Upper lobe of right lung (tissue), 1 donor: ENCODE measurements around the gene LLGL2. TPM values are rescaled to one million over a fixed set of nuclear protein-coding genes. Genes with fewer than 3 reads are reported as not detected.

Source experiments
- ATAC-seq: fragments of 200-7000 bp; cut with Tn5 transposase; one replicate; pipeline ENCODE4 v1.9.1; 2020; ENCODE audit warnings: mild to moderate bottlenecking, moderate library complexity
- DNase-seq: peaks from one replicate; pipeline ENCODE4 v3.0.0-alpha.2; 2020
- H3K27ac ChIP-seq: fragments of 200-600 bp; one replicate; pipeline ENCODE4 v1.8.0; 2022
- H3K27me3 ChIP-seq: fragments of 200-600 bp; one replicate; pipeline ENCODE4 v1.8.0; 2022; ENCODE audit warnings: mild to moderate bottlenecking
- H3K36me3 ChIP-seq: fragments of 200-600 bp; one replicate; pipeline ENCODE4 v1.8.0; 2022
- H3K4me1 ChIP-seq: fragments of 200-600 bp; one replicate; pipeline ENCODE4 v1.8.0; 2022
- H3K4me3 ChIP-seq: fragments of 200-600 bp; one replicate; pipeline ENCODE4 v1.8.0; 2022; ENCODE audit warnings: mild to moderate bottlenecking
- H3K9me3 ChIP-seq: fragments of 200-600 bp; one replicate; pipeline ENCODE4 v1.8.0; 2022
- intact Hi-C: fragments of 100-400 bp; cut with DNase I; formaldehyde crosslinking; loops from one replicate; pipeline ENCODE4 v1.11.0; 2022
- total RNA-seq: library from RNA; stranded (reverse); fragmentation: NEBNext Ultra II Directional; extraction: Animal tissue kit (Norgen Biotek cat#: 25700); gene quantifications from one replicate; pipeline ENCODE4 v1.2.1, GENCODE V29; 2021
- TF ChIP-seq, protein P1 (sequence below): fragments of 200-600 bp; IDR thresholded peaks from one replicate; pipeline ENCODE4 v1.8.0; 2022; ENCODE audit warnings: antibody characterized with exemption
- donor health status: DM: no; HTN: yes; CAD: no; lungs with severe emphysema.

The LLGL2 gene
- total RNA-seq, 1 donor from 2014 or later, result 133 TPM

DNA sequence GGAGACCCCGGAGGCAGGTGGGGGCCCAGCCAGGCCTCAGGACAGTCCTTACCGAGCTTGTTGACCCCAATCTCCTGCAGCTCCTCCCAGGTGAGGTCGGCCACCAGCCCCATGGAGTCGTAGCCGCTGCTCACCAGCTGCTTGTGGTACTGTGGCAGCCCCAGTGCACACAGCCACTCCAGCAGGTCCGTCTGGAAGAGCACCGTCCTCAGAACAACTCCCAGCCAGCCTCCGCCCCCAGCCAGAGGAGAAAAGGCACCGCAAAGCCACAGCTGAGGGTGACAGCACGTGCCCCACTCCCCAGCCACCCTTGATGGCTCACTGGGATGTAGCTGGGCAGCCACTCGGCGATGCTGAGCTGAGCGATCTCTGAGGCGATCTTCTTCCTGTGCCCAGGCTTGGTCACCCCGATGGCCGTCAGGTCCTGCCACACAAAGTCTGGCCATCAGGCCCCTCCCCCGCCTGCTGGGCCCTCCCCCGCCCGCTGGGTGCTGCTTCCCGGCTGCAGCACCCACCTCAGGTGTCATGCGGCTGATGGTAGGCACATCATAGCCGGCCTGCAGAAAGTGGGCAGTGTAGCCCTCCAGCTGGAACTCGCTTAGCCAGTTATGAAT is 22.1 kb upstream of the LLGL2 start:
- H3K27me3 ChIP-seq, result no peaks in the 10 kb centered on the region
- ATAC-seq (no peak), DNase-seq (no peak)
- H3K4me3 ChIP-seq, result no peak overlapping the region
- no peaks in the 10 kb centered on the region for H3K9me3 ChIP-seq
- TF ChIP-seq, protein P1, sequence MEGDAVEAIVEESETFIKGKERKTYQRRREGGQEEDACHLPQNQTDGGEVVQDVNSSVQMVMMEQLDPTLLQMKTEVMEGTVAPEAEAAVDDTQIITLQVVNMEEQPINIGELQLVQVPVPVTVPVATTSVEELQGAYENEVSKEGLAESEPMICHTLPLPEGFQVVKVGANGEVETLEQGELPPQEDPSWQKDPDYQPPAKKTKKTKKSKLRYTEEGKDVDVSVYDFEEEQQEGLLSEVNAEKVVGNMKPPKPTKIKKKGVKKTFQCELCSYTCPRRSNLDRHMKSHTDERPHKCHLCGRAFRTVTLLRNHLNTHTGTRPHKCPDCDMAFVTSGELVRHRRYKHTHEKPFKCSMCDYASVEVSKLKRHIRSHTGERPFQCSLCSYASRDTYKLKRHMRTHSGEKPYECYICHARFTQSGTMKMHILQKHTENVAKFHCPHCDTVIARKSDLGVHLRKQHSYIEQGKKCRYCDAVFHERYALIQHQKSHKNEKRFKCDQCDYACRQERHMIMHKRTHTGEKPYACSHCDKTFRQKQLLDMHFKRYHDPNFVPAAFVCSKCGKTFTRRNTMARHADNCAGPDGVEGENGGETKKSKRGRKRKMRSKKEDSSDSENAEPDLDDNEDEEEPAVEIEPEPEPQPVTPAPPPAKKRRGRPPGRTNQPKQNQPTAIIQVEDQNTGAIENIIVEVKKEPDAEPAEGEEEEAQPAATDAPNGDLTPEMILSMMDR, result no peak
- no peak overlapping the region for H3K27ac ChIP-seq
- intact Hi-C loops, result no loop called here
- peaks cover 39% of the 10 kb centered on the region for H3K36me3 ChIP-seq
- no peaks in the 10 kb centered on the region for H3K4me1 ChIP-seq

DNA sequence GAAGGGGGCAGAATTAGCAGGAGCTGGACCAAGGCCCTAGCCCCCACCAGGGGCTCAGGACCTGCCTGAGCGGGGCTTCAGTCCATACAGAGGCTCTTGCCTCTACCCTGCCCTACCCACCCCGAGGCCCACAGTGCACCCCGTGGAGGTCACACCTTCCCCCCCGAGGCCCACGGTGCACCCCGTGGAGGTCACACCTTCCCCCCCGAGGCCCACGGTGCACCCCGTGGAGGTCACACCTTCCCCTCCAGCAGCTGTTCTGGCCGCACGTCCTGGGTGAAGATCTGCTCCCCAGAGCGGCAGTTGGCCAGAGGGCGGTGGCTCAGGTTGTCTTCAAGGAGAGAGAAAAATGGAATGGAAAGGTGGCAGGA is 21.5 kb upstream of the LLGL2 start:
- H3K9me3 ChIP-seq, result no peaks in the 10 kb centered on the region
- H3K27ac ChIP-seq, result no peak overlapping the region
- H3K4me3 ChIP-seq, result no peak overlapping the region
- H3K27me3 ChIP-seq, result no peaks in the 10 kb centered on the region
- TF ChIP-seq, protein P1, result no peak
- H3K36me3 ChIP-seq, result peaks cover 39% of the 10 kb centered on the region
- peaks cover 3% of the 10 kb centered on the region for H3K4me1 ChIP-seq
- peak; percentile 64 for DNase-seq
- peak; percentile 4 for ATAC-seq
- intact Hi-C loops, result no loop called here

DNA sequence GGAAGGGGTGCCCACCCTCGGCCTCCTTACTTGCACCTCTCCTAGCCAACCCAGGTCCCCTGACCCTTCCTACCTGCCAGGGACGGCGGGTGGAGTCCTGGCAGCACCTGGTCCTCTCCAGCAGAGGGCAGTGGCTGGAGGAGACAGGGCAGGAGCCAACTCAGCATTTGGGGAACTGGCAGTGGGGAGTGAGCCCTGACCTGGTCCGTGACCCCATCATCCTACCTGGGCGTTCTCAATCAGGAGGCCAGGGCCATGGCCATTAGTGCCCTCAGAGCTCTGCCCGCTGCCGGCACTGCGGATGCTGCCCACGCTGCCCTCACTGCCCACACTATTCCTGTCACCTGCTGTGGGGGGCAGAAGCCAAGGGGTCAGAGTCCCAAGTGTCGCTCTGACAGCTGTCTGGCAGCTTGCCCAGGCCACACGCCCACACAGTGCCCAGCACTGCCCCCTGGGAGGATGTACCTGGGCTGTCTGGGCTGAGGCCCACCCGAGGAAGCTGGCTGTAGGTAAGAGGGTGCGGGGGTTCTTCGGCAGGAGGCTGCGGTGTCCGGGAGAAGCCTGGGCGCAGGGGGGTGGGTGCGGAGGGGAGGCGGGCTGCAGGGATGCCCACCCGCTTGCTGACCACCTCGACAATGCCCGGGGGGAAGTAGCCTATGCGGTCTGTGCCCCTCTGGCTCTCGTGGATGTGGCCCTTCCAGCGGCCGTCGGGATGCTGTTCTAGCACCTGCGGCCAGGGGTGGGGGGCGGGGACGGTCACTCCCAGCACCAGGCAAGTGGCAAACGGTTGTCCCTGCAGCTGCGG is 20.9 kb upstream of the LLGL2 start:
- H3K4me1 ChIP-seq, result peaks cover 6% of the 10 kb centered on the region
- TF ChIP-seq, protein P1, result peak; percentile 57
- ATAC-seq (peak; percentile 55), DNase-seq (peak; percentile 70)
- peaks cover 34% of the 10 kb centered on the region for H3K36me3 ChIP-seq
- intact Hi-C loops, result no loop called here
- no peaks in the 10 kb centered on the region for H3K27me3 ChIP-seq
- H3K9me3 ChIP-seq, result no peaks in the 10 kb centered on the region
- H3K4me3 ChIP-seq, result no peak overlapping the region
- no peak overlapping the region for H3K27ac ChIP-seq

DNA sequence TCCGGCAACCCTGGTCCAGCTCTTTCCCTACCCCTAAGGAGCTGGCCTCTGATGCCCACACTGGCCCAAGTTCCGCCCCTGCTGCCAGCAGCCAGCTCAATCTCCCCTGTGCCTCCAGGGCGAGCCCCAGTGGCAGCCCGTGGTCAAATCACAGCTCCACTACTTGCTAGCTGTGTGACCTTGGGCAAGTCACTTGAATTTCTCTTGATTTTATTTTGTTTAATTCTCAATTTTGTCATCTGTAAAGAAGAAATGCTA is 20.4 kb upstream of the LLGL2 start:
- Histone ChIP-seq H3K4me1 (peaks cover 6% of the 10 kb centered on the region), H3K27me3 (no peaks in the 10 kb centered on the region), H3K9me3 (no peaks in the 10 kb centered on the region), H3K36me3 (peaks cover 29% of the 10 kb centered on the region), H3K4me3 (no peak overlapping the region), H3K27ac (no peak overlapping the region)
- no peak for ATAC-seq
- intact Hi-C loops, result no loop called here
- TF ChIP-seq, protein P1, result no peak
- peak; percentile 55 for DNase-seq

DNA sequence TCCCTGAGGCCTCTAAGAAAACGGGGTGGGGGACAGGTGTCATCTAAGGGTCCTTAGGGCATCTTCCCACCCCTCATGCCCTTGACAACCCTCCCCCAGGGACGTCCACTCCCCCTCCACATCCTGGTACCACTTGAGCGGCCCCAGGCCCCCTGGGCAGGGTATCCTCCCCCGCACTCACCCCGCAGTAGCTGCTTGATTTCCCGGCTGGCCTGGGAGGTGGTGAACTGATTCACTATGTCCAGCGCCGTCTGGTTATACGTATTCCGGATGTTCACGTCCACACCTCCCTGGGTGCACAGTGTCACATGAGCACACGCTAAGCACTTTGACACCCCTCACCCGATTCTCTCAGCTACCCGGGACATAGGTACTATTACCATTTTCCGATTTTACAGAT is 19.9 kb upstream of the LLGL2 start:
- TF ChIP-seq, protein P1, result no peak
- peak; percentile 57 for DNase-seq
- no peaks in the 10 kb centered on the region for H3K9me3 ChIP-seq

More for the DNA sequence above, 19.9 kb upstream of the LLGL2 start:
- Histone ChIP-seq H3K36me3 (peaks cover 23% of the 10 kb centered on the region), H3K27me3 (no peaks in the 10 kb centered on the region), H3K4me1 (peaks cover 6% of the 10 kb centered on the region), H3K27ac (no peak overlapping the region), H3K4me3 (no peak overlapping the region)
- no peak for ATAC-seq
- intact Hi-C loops, result no loop called here
